Progenitor cell of endocrine pancreas (in vitro differentiated cells): Measurements from ENCODE around the gene PANK2. TPM values are rescaled to one million over a fixed set of nuclear protein-coding genes. Genes with fewer than 3 reads are reported as not detected.

Experiments used
- DNase-seq: peaks from one replicate; pipeline ENCODE4 v3.0.0; 2021; ENCODE audit warnings: low spot score; ENCODE audit not compliant: unreplicated experiment
- H3K27ac Mint-ChIP-seq: 2 replicates; pipeline ENCODE4 v1.8.0; 2021; ENCODE audit warnings: mild to moderate bottlenecking, moderate library complexity, mixed read lengths
- H3K27me3 Mint-ChIP-seq: 2 replicates; pipeline ENCODE4 v1.8.0; 2021; ENCODE audit warnings: mixed read lengths
- H3K36me3 Mint-ChIP-seq: 2 replicates; pipeline ENCODE4 v1.8.0; 2022; ENCODE audit warnings: mixed read lengths; ENCODE audit not compliant: insufficient read depth
- H3K4me1 Mint-ChIP-seq: 2 replicates; pipeline ENCODE4 v1.8.0; 2021; ENCODE audit warnings: low read depth, mixed read lengths
- H3K4me3 Mint-ChIP-seq: 2 replicates; pipeline ENCODE4 v1.8.0; 2021; ENCODE audit warnings: low read depth, mild to moderate bottlenecking, moderate library complexity, mixed read lengths
- H3K9me3 Mint-ChIP-seq: 2 replicates; pipeline ENCODE4 v1.8.0; 2021; ENCODE audit warnings: low read depth, mixed read lengths
- CTCF ChIP-seq: fragments of 200-600 bp; sonication (generic); IDR thresholded peaks from one replicate; pipeline ENCODE4 v1.5.0; 2021; ENCODE audit warnings: antibody characterized with exemption, mild to moderate bottlenecking; ENCODE audit not compliant: unreplicated experiment
- total RNA-seq: library from RNA; stranded (reverse); gene quantifications from 2 replicates; pipeline ENCODE4 v1.2.1, GENCODE V29; 2021

The PANK2 gene
- total RNA-seq, 1 donor from 2014 or later: 53.8 TPM

GRCh38 chr20:3865152-3865886 lies 23.9 kb upstream of the PANK2 start:
- Mint-ChIP-seq H3K27me3 (no peaks in the 10 kb centered on the region), H3K36me3 (peaks cover 27% of the 10 kb centered on the region), H3K9me3 (no peaks in the 10 kb centered on the region), H3K4me3 (no peak overlapping the region), H3K27ac (no peak overlapping the region), H3K4me1 (no peaks in the 10 kb centered on the region)
- DNase-seq: no peak
- no peak for TF ChIP-seq CTCF

GRCh38 chr20:3865887-3866407 lies 23.2 kb upstream of the PANK2 start:
- H3K4me3 Mint-ChIP-seq: no peak overlapping the region
- TF ChIP-seq CTCF: no peak
- H3K27me3 Mint-ChIP-seq: no peaks in the 10 kb centered on the region
- DNase-seq: no peak
- H3K4me1 Mint-ChIP-seq: no peaks in the 10 kb centered on the region
- H3K9me3 Mint-ChIP-seq: no peaks in the 10 kb centered on the region
- H3K27ac Mint-ChIP-seq: no peak overlapping the region
- peaks cover 27% of the 10 kb centered on the region for H3K36me3 Mint-ChIP-seq

- H3K4me3 Mint-ChIP-seq: no peak overlapping the region
- peaks cover 22% of the 10 kb centered on the region for H3K36me3 Mint-ChIP-seq
- no peak for DNase-seq
- no peak for TF ChIP-seq CTCF
- H3K4me1 Mint-ChIP-seq: no peaks in the 10 kb centered on the region
- no peaks in the 10 kb centered on the region for H3K27me3 Mint-ChIP-seq
- H3K27ac Mint-ChIP-seq: peak overlapping the region; percentile 41
- no peaks in the 10 kb centered on the region for H3K9me3 Mint-ChIP-seq
Observed at GRCh38 chr20:3866464-3866863, 22.7 kb upstream of the PANK2 start.

GRCh38 chr20:3867802-3868201 lies 21.4 kb upstream of the PANK2 start:
- no peaks in the 10 kb centered on the region for H3K27me3 Mint-ChIP-seq
- no peak for DNase-seq
- H3K9me3 Mint-ChIP-seq: no peaks in the 10 kb centered on the region
- no peaks in the 10 kb centered on the region for H3K4me1 Mint-ChIP-seq
- peaks cover 12% of the 10 kb centered on the region for H3K36me3 Mint-ChIP-seq
- no peak for TF ChIP-seq CTCF
- H3K27ac Mint-ChIP-seq: no peak overlapping the region
- H3K4me3 Mint-ChIP-seq: no peak overlapping the region

GRCh38 chr20:3869839-3870634 lies 19.1 kb upstream of the PANK2 start:
- Mint-ChIP-seq H3K4me3 (no peak overlapping the region), H3K36me3 (peaks cover 9% of the 10 kb centered on the region), H3K27ac (no peak overlapping the region), H3K9me3 (no peaks in the 10 kb centered on the region), H3K27me3 (no peaks in the 10 kb centered on the region), H3K4me1 (no peaks in the 10 kb centered on the region)
- no peak for TF ChIP-seq CTCF
- DNase-seq: no peak
